HT1080 (cell line): ENCODE measurements around the gene CARS1. TPM values are rescaled to one million over a fixed set of nuclear protein-coding genes. Genes with fewer than 3 reads are reported as not detected.

Source experiments
- DNase-seq: peaks from one replicate; pipeline ENCODE4 v3.0.0-alpha.2; 2015; ENCODE audit warnings: low read depth
- polyA plus RNA-seq, 2 experiments: library from polyadenylated mRNA; depleted of rRNA; stranded (reverse); fragments of >200 nt; gene quantifications; 2 replicates each; pipeline ENCODE4 v1.2.3, GENCODE V29; 2015
- total RNA-seq: library from RNA; depleted of rRNA; stranded (reverse); fragments of >200 nt; shearing (Covaris generic); gene quantifications from 2 replicates; pipeline ENCODE4 v1.2.3, GENCODE V29; 2014; rRNA removed

Gene CARS1
- 83.1 and 91.5 TPM in 2 replicates for total RNA-seq
- polyA plus RNA-seq (2015; cell fraction: cytosol; rRNA removed): 144 and 166 TPM in 2 replicates
- polyA plus RNA-seq (2015; cell fraction: nucleus; rRNA removed): 436 and 437 TPM in 2 replicates

GRCh38 chr11:3057069-3057963 lies at the start of gene CARS1:
CARS1 (minus strand) TSS chr11:3057423; CDS start chr11:3057367, 56 bp downstream.
- peak; percentile 95 for DNase-seq

GRCh38 chr11:3105791-3106735 lies 48.8 kb upstream of the CARS1 start:
- no peak for DNase-seq

GRCh38 chr11:3104961-3105790 lies 48.0 kb upstream of the CARS1 start:
- DNase-seq: no peak

GRCh38 chr11:3104051-3104714 lies 47.0 kb upstream of the CARS1 start:
- no peak for DNase-seq

- DNase-seq: no peak
These were observed 45.9 kb upstream of the CARS1 start for GRCh38 chr11:3103076-3103475.

GRCh38 chr11:3102641-3102921 lies 45.4 kb upstream of the CARS1 start:
- DNase-seq: no peak

GRCh38 chr11:3101921-3102640 lies 44.9 kb upstream of the CARS1 start:
- no peak for DNase-seq

- DNase-seq: no peak
These were observed 42.0 kb upstream of the CARS1 start for GRCh38 chr11:3099178-3099577.

GRCh38 chr11:3096909-3097530 lies 39.8 kb upstream of the CARS1 start:
- DNase-seq: no peak

- DNase-seq: peak; percentile 92
These were observed 38.6 kb upstream of the CARS1 start for GRCh38 chr11:3095712-3096361.

GRCh38 chr11:3094223-3094824 lies 37.1 kb upstream of the CARS1 start:
- no peak for DNase-seq

GRCh38 chr11:3093281-3094191 lies 36.3 kb upstream of the CARS1 start:
- DNase-seq: no peak

- DNase-seq: no peak
These were observed 35.4 kb upstream of the CARS1 start for GRCh38 chr11:3092603-3093141.

GRCh38 chr11:3091846-3092602 lies 34.8 kb upstream of the CARS1 start:
- DNase-seq: peak; percentile 79

- no peak for DNase-seq
These were observed 34.0 kb upstream of the CARS1 start for GRCh38 chr11:3091081-3091845.
